OCI-LY1 (cell line): ENCODE measurements around the gene PDCD10.

Experiments used
- H2AFZ ChIP-seq: fragments of 200-600 bp; sonication (generic), shearing (Covaris generic); 2 replicates; pipeline ENCODE4 v1.6.0; 2014; ENCODE audit warnings: antibody characterized with exemption, mild to moderate bottlenecking, low read length
- H3F3A ChIP-seq: fragments of 200-600 bp; sonication (generic), shearing (Covaris generic); 2 replicates; pipeline ENCODE4 v1.6.0; 2014; ENCODE audit warnings: mild to moderate bottlenecking, antibody characterized with exemption, low read length, moderate library complexity; ENCODE audit not compliant: insufficient read depth
- H3K27ac ChIP-seq: fragments of 200-600 bp; sonication (generic); 2 replicates; pipeline ENCODE4 v1.5.1; 2014; ENCODE audit warnings: low read length, mixed run types, mild to moderate bottlenecking, low read depth; ENCODE audit not compliant: poor library complexity, severe bottlenecking
- H3K27me3 ChIP-seq: fragments of 200-600 bp; sonication (generic); 2 replicates; pipeline ENCODE4 v1.6.0; 2014; ENCODE audit warnings: antibody characterized with exemption, mild to moderate bottlenecking, low read length, moderate library complexity; ENCODE audit not compliant: insufficient read depth
- H3K36me3 ChIP-seq: fragments of 200-600 bp; sonication (generic); 2 replicates; pipeline ENCODE4 v1.6.1; 2014; ENCODE audit warnings: mild to moderate bottlenecking, antibody characterized with exemption, low read length, moderate library complexity, mixed read lengths; ENCODE audit not compliant: insufficient read depth
- H3K4me1 ChIP-seq: fragments of 200-600 bp; sonication (generic); 2 replicates; pipeline ENCODE4 v1.5.1; 2014; ENCODE audit warnings: mild to moderate bottlenecking, low read length, moderate library complexity; ENCODE audit not compliant: insufficient read depth, severe bottlenecking
- H3K4me2 ChIP-seq: fragments of 200-600 bp; sonication (generic), shearing (Covaris generic); 2 replicates; pipeline ENCODE4 v1.6.1; 2014; ENCODE audit warnings: low read length
- H3K4me3 ChIP-seq: fragments of 200-600 bp; sonication (generic); 2 replicates; pipeline ENCODE4 v1.5.1; 2014; ENCODE audit warnings: low read length, low read depth, mild to moderate bottlenecking, mixed read lengths; ENCODE audit not compliant: poor library complexity, severe bottlenecking
- H3K79me2 ChIP-seq: fragments of 200-600 bp; shearing (Covaris generic); 2 replicates; pipeline ENCODE4 v1.6.1; 2016; ENCODE audit warnings: mixed run types, low read length, mixed read lengths; ENCODE audit not compliant: insufficient read depth
- H3K9ac ChIP-seq: fragments of 200-600 bp; sonication (generic), shearing (Covaris generic); 2 replicates; pipeline ENCODE4 v1.6.1; 2014; ENCODE audit warnings: mild to moderate bottlenecking, low read length, mixed read lengths
- H3K9me2 ChIP-seq: fragments of 200-600 bp; sonication (generic), shearing (Covaris generic); 2 replicates; pipeline ENCODE4 v1.6.1; 2014; ENCODE audit warnings: low read depth, mild to moderate bottlenecking, low read length, mixed read lengths
- H3K9me3 ChIP-seq: fragments of 200-600 bp; shearing (Covaris generic); 2 replicates; pipeline ENCODE4 v1.6.1; 2014; ENCODE audit warnings: low read length, mixed read lengths
- H4K20me1 ChIP-seq: fragments of 200-600 bp; sonication (generic), shearing (Covaris generic); 2 replicates; pipeline ENCODE4 v1.6.0; 2016; ENCODE audit warnings: mild to moderate bottlenecking, low read length; ENCODE audit not compliant: insufficient read depth
- CTCF ChIP-seq: fragments of 200-600 bp; sonication (generic), shearing (Covaris generic); IDR thresholded peaks from 2 replicates; pipeline ENCODE4 v1.5.1; 2017; ENCODE audit warnings: mild to moderate bottlenecking, antibody characterized with exemption, low read length, moderate library complexity, mixed read lengths
- EZH2 ChIP-seq: fragments of 200-600 bp; sonication (generic), shearing (Covaris generic); IDR thresholded peaks from 2 replicates; pipeline ENCODE4 v1.8.0; 2017; ENCODE audit warnings: borderline replicate concordance, mixed run types, mild to moderate bottlenecking, antibody characterized with exemption, low read length, moderate library complexity, mixed read lengths

Gene PDCD10

GRCh38 chr3:167716920-167717319, 17.8 kb downstream of the PDCD10 start:
- Histone ChIP-seq H3K79me2 (peaks cover 71% of the 10 kb centered on the region), H3K36me3 (peaks cover 92% of the 10 kb centered on the region), H3K9ac (no peak overlapping the region), H3K27me3 (no peaks in the 10 kb centered on the region), H3K4me3 (no peak overlapping the region), H3K9me2 (no peaks in the 10 kb centered on the region), H3F3A (no peaks in the 10 kb centered on the region), H3K4me1 (no peaks in the 10 kb centered on the region), H3K9me3 (peaks cover 3% of the 10 kb centered on the region; the same call in 1 of the 2 replicates), H3K27ac (no peak overlapping the region), H2AFZ (no peak overlapping the region), H4K20me1 (0 out of 2 replicates have a peak, but pooled peaks cover 6% of the 10 kb centered on the region), H3K4me2 (no peak overlapping the region)
- no peak for TF ChIP-seq CTCF
- TF ChIP-seq EZH2: no peak

GRCh38 chr3:167714871-167715270, 19.8 kb downstream of the PDCD10 start:
- Histone ChIP-seq H3K36me3 (peaks cover 93% of the 10 kb centered on the region), H3K4me1 (no peaks in the 10 kb centered on the region), H2AFZ (no peak overlapping the region), H3K27me3 (no peaks in the 10 kb centered on the region), H4K20me1 (no peaks in the 10 kb centered on the region), H3K9me2 (no peaks in the 10 kb centered on the region), H3K4me2 (no peak overlapping the region), H3K79me2 (peaks cover 64% of the 10 kb centered on the region), H3K4me3 (no peak overlapping the region), H3F3A (no peaks in the 10 kb centered on the region), H3K9ac (no peak overlapping the region), H3K9me3 (no peaks in the 10 kb centered on the region), H3K27ac (no peak overlapping the region)
- TF ChIP-seq EZH2 (no peak), CTCF (no peak)

GRCh38 chr3:167712445-167712844, 22.2 kb downstream of the PDCD10 start:
- Histone ChIP-seq H3K27me3 (no peaks in the 10 kb centered on the region), H3K4me3 (no peak overlapping the region), H2AFZ (no peak overlapping the region), H3K27ac (no peak overlapping the region), H3K4me1 (no peaks in the 10 kb centered on the region), H3K4me2 (no peak overlapping the region), H3K9me3 (no peaks in the 10 kb centered on the region), H3K36me3 (peaks cover 92% of the 10 kb centered on the region), H3F3A (no peaks in the 10 kb centered on the region), H3K9me2 (no peaks in the 10 kb centered on the region), H4K20me1 (no peaks in the 10 kb centered on the region), H3K79me2 (peaks cover 62% of the 10 kb centered on the region), H3K9ac (no peak overlapping the region)
- TF ChIP-seq CTCF (no peak), EZH2 (no peak)
